Measurements from ENCODE around the gene SKIC3.

- no peak for TF ChIP-seq CTCF (IDR thresholded peaks at IDR 0.05; ENCODE audit: borderline replicate concordance, extremely low read depth, low read length, poor library complexity, severe bottlenecking)
- TF ChIP-seq EZH2 (IDR thresholded peaks at IDR 0.05; ENCODE audit: borderline replicate concordance, low read depth, low read length, severe bottlenecking): no peak
Observed at GRCh38 chr5:95524423-95524822, 30.4 kb downstream of the SKIC3 start.
